GM19395 (cell line): ENCODE data around the gene MSH3.
"Not testable (repeated sequence)": the region's sequence is repeated elsewhere in the genome, so short reads cannot be mapped to it uniquely, and the experiment has no call there.

ENCODE experiments used
- ATAC-seq: cut with Tn5 transposase; IDR thresholded peaks from one replicate; pipeline ENCODE4 v1.9.1; 2021; ENCODE audit warnings: mild to moderate bottlenecking, moderate library complexity; ENCODE audit not compliant: unreplicated experiment

The MSH3 gene

GRCh38 chr5:80837679-80838078 is 183.2 kb downstream of the MSH3 start:
- peak; percentile 98 for ATAC-seq

DNA sequence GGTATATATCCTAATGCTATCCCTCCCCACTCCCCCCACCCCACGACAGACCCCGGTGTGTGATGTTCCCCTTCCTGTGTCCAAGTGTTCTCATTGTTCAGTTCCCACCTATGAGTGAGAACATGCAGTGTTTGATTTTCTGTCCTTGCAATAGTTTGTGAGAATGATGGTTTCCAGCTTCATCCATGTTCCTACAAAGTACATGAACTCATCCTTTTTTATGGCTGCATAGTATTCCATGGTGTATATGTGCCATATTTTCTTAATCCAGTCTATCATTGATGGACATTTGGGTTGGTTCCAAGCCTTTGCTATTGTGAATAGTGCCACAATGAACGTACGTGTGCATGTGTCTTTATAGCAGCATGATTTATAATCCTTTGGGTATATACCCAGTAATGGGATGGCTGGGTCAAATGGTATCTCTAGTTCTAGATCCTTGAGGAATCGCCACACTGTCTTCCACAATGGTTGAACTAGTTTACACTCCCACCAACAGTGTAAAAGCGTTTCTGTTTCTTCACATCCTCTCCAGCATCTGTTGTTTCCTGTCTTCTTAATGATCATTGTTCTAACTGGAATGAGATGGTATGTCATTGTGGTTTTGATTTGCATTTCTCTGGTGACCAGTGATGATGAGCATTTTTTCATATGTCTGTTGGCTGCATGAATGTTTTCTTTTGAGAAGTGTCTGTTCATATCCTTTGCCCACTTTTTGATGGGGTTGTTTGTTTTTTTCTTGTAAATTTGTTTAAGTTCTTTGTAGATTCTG is 186.8 kb downstream of the MSH3 start:
- not testable (repeated sequence) for ATAC-seq

GRCh38 chr5:80846422-80846821 is 192.0 kb downstream of the MSH3 start:
- ATAC-seq, result not testable (repeated sequence)

- not testable (repeated sequence) for ATAC-seq
Measured at GRCh38 chr5:80850168-80850567, 195.7 kb downstream of the MSH3 start.

GRCh38 chr5:80852331-80853245 is 198.1 kb downstream of the MSH3 start:
- ATAC-seq, result no peak

- ATAC-seq, result no peak
Measured at GRCh38 chr5:80853413-80853812, 199.0 kb downstream of the MSH3 start.

DNA sequence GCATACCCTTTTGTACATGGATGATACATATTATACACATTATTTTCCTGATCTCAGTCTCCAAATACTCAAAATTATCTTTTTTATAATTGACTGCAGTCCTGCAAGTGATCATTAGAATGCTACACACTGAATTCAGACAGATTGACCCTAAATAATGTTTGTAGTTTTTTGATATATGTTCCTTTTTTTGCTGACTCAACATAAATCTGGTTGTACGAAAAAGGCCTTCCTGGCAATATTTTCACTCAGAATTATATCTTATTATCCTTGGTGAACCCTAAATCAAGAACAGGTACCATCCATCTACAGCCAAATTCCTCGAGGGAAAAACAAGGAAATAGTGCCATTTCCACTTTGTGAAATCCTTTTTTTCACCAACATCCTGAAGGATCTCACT is 200.1 kb downstream of the MSH3 start:
- no peak for ATAC-seq

DNA sequence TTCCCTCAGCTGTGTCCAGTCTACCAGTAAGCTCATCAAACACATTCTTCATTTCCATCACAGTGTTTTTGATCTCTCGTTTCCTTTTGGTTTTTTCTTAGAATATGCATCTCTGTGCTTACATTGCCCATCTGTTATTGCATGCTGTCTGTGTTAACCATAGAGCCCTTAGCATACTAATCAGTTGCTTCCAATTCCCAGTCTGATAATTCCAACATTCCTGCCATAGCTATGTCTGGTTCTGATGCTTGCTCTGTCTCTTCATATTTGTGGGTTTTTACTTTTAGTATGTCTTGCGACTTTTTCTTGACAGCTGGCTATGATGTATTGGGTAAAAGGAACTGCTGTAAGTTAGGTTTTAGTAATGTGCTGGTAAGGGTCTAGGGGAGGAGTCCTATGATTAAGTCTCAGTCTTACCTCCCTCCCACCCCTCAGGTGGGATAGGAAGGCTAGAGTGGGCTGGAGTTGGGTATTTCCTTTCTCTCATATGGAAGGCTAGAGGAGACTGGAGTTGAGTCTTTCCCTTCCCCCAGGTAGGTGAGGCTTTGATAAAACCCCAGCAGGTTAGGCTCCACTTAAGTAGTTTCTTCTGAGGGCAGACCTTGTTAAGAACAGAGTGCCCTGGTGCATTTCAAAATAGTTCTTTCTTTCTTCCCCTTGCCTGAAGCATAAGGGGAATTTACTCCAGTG is 206.6 kb downstream of the MSH3 start:
- ATAC-seq, result no peak

GRCh38 chr5:80863708-80864107 is 209.3 kb downstream of the MSH3 start:
- no peak for ATAC-seq

GRCh38 chr5:80864109-80864508 is 209.7 kb downstream of the MSH3 start:
- no peak for ATAC-seq

GRCh38 chr5:80864706-80865435 is 210.4 kb downstream of the MSH3 start:
- ATAC-seq, result no peak

DNA sequence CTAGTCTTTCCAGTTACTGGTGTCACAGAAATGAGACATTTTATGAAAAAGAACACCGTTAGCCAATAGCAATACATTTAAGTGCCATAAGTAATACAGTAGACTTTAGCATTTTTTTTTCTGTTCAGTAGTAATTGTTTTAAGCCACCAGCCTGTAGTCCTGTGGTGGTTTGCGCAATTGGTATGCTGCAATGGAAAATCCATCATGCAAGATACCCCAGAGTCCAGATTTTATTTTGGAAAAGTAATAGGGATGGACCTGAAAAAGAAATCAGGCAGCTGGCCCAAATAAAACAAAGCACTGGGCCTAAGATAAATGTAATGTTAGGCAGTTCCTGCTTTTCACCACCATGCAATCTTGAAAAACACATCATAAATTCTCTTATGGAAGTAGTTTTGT is 211.1 kb downstream of the MSH3 start:
- no peak for ATAC-seq

- no peak for ATAC-seq
Measured at GRCh38 chr5:80866371-80866770, 211.9 kb downstream of the MSH3 start.

- no peak for ATAC-seq
Measured at GRCh38 chr5:80867233-80867632, 212.8 kb downstream of the MSH3 start.

GRCh38 chr5:80870442-80870841 is 216.0 kb downstream of the MSH3 start:
- ATAC-seq, result no peak

DNA sequence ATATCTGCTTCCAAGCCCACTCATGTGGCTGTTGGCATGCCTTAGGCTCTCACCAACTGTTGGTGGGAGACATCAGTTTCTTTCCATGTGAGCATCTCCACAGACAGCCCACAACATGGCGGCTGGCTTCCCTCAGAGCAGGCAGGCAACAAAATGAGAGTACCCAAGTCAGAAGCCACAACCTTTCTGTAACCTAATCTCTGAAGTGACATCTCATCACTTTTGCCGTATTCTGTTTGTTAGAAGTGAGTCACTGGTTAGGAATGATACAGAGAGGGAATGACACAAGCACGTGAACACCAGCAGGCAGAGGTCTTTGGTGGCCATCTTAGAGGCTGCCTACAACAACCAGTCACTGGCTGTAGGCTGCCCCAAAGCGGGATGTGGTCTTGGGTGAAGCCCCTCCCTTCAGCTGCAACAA is 217.1 kb downstream of the MSH3 start:
- no peak for ATAC-seq

DNA sequence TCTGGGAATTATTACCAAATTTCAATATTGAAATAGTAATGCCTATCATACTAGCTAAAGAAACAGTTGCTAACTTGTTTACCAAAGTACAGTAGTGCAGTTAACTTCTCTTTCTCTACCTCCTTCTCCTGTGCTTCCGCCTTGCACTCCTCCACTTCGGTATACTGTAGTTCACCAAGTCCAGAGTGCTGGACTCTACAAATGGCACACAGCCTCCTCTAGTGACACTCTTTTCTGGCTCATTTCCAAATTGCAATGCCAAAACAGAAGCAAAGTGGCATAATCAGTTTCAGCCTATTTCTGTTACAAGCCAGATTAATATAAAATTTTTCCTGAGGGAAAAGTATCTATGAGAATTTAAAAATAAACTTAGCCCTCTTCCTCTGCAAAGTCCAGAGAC is 219.7 kb downstream of the MSH3 start:
- no peak for ATAC-seq

- no peak for ATAC-seq
Measured at GRCh38 chr5:80877592-80877991, 223.1 kb downstream of the MSH3 start.

DNA sequence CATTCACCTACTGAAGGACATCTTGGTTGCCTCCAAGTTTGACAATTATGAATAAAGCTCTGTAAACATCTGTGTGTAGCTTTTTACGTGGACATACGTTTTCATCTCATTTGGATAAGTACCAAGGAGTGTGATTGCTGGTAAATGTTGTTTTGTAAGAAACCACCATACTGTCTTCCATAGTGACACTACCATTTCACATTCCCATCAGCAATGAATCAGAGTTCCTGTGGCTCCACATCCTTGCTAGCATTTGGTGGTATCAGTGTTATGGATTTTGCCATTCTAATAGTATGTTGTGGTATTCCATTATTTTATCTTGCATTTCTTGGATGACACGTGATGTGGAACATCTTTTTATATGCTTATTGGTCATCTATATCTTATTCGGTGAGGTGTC is 227.3 kb downstream of the MSH3 start:
- ATAC-seq, result no peak

DNA sequence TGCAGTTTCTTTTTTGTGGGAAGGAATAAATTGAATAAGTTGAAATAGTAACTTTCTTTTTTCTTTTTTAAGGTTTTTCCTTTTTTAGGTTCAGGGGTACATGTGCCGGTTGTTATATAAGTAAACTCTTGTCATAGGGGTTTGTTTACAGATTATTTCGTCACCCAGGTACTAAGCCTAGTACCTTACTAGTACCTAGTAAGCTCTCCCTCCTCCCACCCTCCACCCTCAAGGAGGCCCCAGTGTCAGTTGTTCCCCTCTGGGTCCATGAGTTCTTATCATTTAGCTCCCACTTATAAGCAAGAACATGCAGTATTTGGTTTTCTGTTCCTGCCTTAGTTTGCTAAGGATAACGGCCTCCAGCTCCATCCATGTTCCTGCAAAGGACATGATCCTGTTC is 228.9 kb downstream of the MSH3 start:
- not testable (repeated sequence) for ATAC-seq
